ENCODE data around the gene ADAMTSL5.

- TF ChIP-seq, protein P1, sequence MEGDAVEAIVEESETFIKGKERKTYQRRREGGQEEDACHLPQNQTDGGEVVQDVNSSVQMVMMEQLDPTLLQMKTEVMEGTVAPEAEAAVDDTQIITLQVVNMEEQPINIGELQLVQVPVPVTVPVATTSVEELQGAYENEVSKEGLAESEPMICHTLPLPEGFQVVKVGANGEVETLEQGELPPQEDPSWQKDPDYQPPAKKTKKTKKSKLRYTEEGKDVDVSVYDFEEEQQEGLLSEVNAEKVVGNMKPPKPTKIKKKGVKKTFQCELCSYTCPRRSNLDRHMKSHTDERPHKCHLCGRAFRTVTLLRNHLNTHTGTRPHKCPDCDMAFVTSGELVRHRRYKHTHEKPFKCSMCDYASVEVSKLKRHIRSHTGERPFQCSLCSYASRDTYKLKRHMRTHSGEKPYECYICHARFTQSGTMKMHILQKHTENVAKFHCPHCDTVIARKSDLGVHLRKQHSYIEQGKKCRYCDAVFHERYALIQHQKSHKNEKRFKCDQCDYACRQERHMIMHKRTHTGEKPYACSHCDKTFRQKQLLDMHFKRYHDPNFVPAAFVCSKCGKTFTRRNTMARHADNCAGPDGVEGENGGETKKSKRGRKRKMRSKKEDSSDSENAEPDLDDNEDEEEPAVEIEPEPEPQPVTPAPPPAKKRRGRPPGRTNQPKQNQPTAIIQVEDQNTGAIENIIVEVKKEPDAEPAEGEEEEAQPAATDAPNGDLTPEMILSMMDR (IDR thresholded peaks at IDR 0.05; ENCODE audit: low read depth, low read length, missing input control) = no peak
- TF ChIP-seq FOXA1 (IDR thresholded peaks at IDR 0.05) (no peak), REST (IDR thresholded peaks at IDR 0.05) (no peak), JUND (IDR thresholded peaks at IDR 0.05) (no peak), RAD21 (IDR thresholded peaks at IDR 0.05) (no peak), RXRA (IDR thresholded peaks at IDR 0.05) (no peak), ATF3 (IDR thresholded peaks at IDR 0.05) (no peak), YY1 (IDR thresholded peaks at IDR 0.05) (no peak), SP1 (IDR thresholded peaks at IDR 0.05) (no peak), GABPA (IDR thresholded peaks at IDR 0.05 in 1 of 2, conservative IDR thresholded peaks at IDR 0.05 in 1 of 2) (no peak), MAX (IDR thresholded peaks at IDR 0.05) (no peak), TAF1 (conservative IDR thresholded peaks at IDR 0.05) (no peak), EGR1 (IDR thresholded peaks at IDR 0.05; ENCODE audit: low read depth in 2 of 2) (no peak)
- TF ChIP-seq, protein P2, sequence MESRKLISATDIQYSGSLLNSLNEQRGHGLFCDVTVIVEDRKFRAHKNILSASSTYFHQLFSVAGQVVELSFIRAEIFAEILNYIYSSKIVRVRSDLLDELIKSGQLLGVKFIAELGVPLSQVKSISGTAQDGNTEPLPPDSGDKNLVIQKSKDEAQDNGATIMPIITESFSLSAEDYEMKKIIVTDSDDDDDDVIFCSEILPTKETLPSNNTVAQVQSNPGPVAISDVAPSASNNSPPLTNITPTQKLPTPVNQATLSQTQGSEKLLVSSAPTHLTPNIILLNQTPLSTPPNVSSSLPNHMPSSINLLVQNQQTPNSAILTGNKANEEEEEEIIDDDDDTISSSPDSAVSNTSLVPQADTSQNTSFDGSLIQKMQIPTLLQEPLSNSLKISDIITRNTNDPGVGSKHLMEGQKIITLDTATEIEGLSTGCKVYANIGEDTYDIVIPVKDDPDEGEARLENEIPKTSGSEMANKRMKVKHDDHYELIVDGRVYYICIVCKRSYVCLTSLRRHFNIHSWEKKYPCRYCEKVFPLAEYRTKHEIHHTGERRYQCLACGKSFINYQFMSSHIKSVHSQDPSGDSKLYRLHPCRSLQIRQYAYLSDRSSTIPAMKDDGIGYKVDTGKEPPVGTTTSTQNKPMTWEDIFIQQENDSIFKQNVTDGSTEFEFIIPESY (IDR thresholded peaks at IDR 0.05) = no peak
These were observed 51.0 kb downstream of the ADAMTSL5 start for GRCh38 chr19:1461862-1462261.

Measured in liver (tissue), 3 donors.